DND-41 (cell line): ENCODE results near the gene SLC35F3.
A peak's percentile ranks its signal among the peaks of the same experiment; 100 is the strongest.

ENCODE experiments used
- ATAC-seq: fragments of 200-7000 bp; cut with Tn5 transposase; 3 replicates; pipeline ENCODE4 v1.9.1; 2021; ENCODE audit warnings: low read depth; ENCODE audit not compliant: insufficient read depth
- DNase-seq: peaks from one replicate; pipeline ENCODE4 v3.0.0-alpha.2; 2020
- H2AFZ ChIP-seq: 2 replicates; pipeline ENCODE4 v1.6.0; 2012; ENCODE audit warnings: low read depth, low read length
- H3K27ac ChIP-seq: 2 replicates; pipeline ENCODE4 v1.5.1; 2012; ENCODE audit warnings: low read length, inconsistent platforms
- H3K27me3 ChIP-seq: fragments of 200-600 bp; sonication (generic); 2 replicates; pipeline ENCODE4 v1.6.0; 2012; ENCODE audit warnings: low read length, mild to moderate bottlenecking, inconsistent platforms; ENCODE audit not compliant: insufficient read depth, poor library complexity
- H3K36me3 ChIP-seq: 2 replicates; pipeline ENCODE4 v1.5.1; 2012; ENCODE audit warnings: low read length, inconsistent platforms; ENCODE audit not compliant: insufficient read depth
- H3K4me1 ChIP-seq: 2 replicates; pipeline ENCODE4 v1.5.1; 2012; ENCODE audit warnings: mild to moderate bottlenecking, low read length; ENCODE audit not compliant: insufficient read depth
- H3K4me2 ChIP-seq: 2 replicates; pipeline ENCODE4 v1.6.0; 2012; ENCODE audit warnings: mild to moderate bottlenecking, moderate library complexity, low read length, inconsistent platforms; ENCODE audit not compliant: insufficient read depth
- H3K4me3 ChIP-seq, 2 experiments: fragments of 200-600 bp in 1 of 2; shearing (Covaris generic) in 1 of 2; 2 replicates each; pipeline ENCODE4 v1.5.1; 2012 to 2016; ENCODE audit warnings: inconsistent platforms in 2 of 2, low read length in 2 of 2, mild to moderate bottlenecking in 2 of 2, low read depth in 1 of 2, moderate library complexity in 1 of 2
- H3K79me2 ChIP-seq: 2 replicates; pipeline ENCODE4 v1.6.0; 2012; ENCODE audit warnings: low read length, inconsistent platforms; ENCODE audit not compliant: insufficient read depth
- H3K9ac ChIP-seq: 2 replicates; pipeline ENCODE4 v1.6.0; 2012; ENCODE audit warnings: low read depth, mild to moderate bottlenecking, inconsistent platforms, low read length, moderate library complexity
- H3K9me3 ChIP-seq: 2 replicates; pipeline ENCODE4 v1.5.1; 2012; ENCODE audit warnings: low read length, moderate library complexity, mild to moderate bottlenecking, inconsistent platforms; ENCODE audit not compliant: insufficient read depth, severe bottlenecking
- H4K20me1 ChIP-seq: 2 replicates; pipeline ENCODE4 v1.6.0; 2012; ENCODE audit warnings: low read length; ENCODE audit not compliant: insufficient read depth
- CTCF ChIP-seq: IDR thresholded peaks from 2 replicates; pipeline ENCODE4 v1.5.1; 2012; ENCODE audit warnings: borderline replicate concordance, low read length, moderate library complexity, mild to moderate bottlenecking; ENCODE audit not compliant: poor library complexity, severe bottlenecking; ENCODE audit errors: extremely low read depth
- EZH2 ChIP-seq: IDR thresholded peaks from 3 replicates; pipeline ENCODE4 v1.6.1; 2012; ENCODE audit warnings: borderline replicate concordance, low read depth, mild to moderate bottlenecking, moderate library complexity, low read length, inconsistent platforms; ENCODE audit not compliant: severe bottlenecking

Gene SLC35F3

GRCh38 chr1:234325878-234326496, 421.5 kb downstream of the SLC35F3 start:
- no peak overlapping the region for H3K9ac ChIP-seq
- DNase-seq (no peak), ATAC-seq (peak; percentile 21; the same call in 2 of the 3 replicates)
- no peaks in the 10 kb centered on the region for H3K79me2 ChIP-seq
- no peaks in the 10 kb centered on the region for H4K20me1 ChIP-seq
- H3K36me3 ChIP-seq: no peaks in the 10 kb centered on the region
- H3K27me3 ChIP-seq: no peaks in the 10 kb centered on the region
- H2AFZ ChIP-seq: peak overlapping the region; percentile 45; the same call in 1 of the 2 replicates
- peaks cover 6% of the 10 kb centered on the region; the same call in 1 of the 2 replicates for H3K4me1 ChIP-seq
- no peak overlapping the region for H3K27ac ChIP-seq
- TF ChIP-seq CTCF (no peak), EZH2 (no peak)
- peak overlapping the region in 1 of 2 experiments; percentile 43; a peak in 2 of 4 replicates for H3K4me3 ChIP-seq
- H3K9me3 ChIP-seq: no peaks in the 10 kb centered on the region
- H3K4me2 ChIP-seq: peak overlapping the region; percentile 53; the same call in 1 of the 2 replicates

- Histone ChIP-seq H3K36me3 (no peaks in the 10 kb centered on the region), H3K4me2 (peak overlapping the region; percentile 53; the same call in 1 of the 2 replicates), H4K20me1 (no peaks in the 10 kb centered on the region), H2AFZ (peak overlapping the region; percentile 45; the same call in 1 of the 2 replicates), H3K4me1 (peaks cover 6% of the 10 kb centered on the region; the same call in 1 of the 2 replicates), H3K9ac (no peak overlapping the region), H3K4me3 (peak overlapping the region in 1 of 2 experiments; percentile 43; a peak in 2 of 4 replicates), H3K79me2 (no peaks in the 10 kb centered on the region), H3K27me3 (no peaks in the 10 kb centered on the region), H3K9me3 (no peaks in the 10 kb centered on the region), H3K27ac (no peak overlapping the region)
- ATAC-seq: peak; percentile 87
- DNase-seq: peak; percentile 68
- TF ChIP-seq EZH2 (no peak), CTCF (peak; percentile 91)
These were observed 422.3 kb downstream of the SLC35F3 start for GRCh38 chr1:234326497-234327366.

GRCh38 chr1:234327577-234328164, 423.2 kb downstream of the SLC35F3 start:
- H2AFZ ChIP-seq: no peak overlapping the region
- TF ChIP-seq EZH2 (no peak), CTCF (no peak)
- peaks cover 6% of the 10 kb centered on the region; the same call in 1 of the 2 replicates for H3K4me1 ChIP-seq
- no peaks in the 10 kb centered on the region for H3K9me3 ChIP-seq
- H3K27ac ChIP-seq: no peak overlapping the region
- ATAC-seq (no peak), DNase-seq (no peak)
- H3K79me2 ChIP-seq: no peaks in the 10 kb centered on the region
- no peaks in the 10 kb centered on the region for H3K36me3 ChIP-seq
- H3K4me3 ChIP-seq: no peak overlapping the region
- no peak overlapping the region for H3K4me2 ChIP-seq
- no peak overlapping the region for H3K9ac ChIP-seq
- H4K20me1 ChIP-seq: no peaks in the 10 kb centered on the region
- H3K27me3 ChIP-seq: no peaks in the 10 kb centered on the region
